DOHH2 (cell line): ENCODE measurements around the gene PLPP3.

Source experiments
- H3F3A ChIP-seq: fragments of 200-600 bp; sonication (generic), shearing (Covaris generic); 2 replicates; pipeline ENCODE4 v1.6.0; 2016; ENCODE audit warnings: antibody characterized with exemption, mild to moderate bottlenecking; ENCODE audit not compliant: control insufficient read depth, insufficient read depth
- H3K27ac ChIP-seq: fragments of 200-600 bp; sonication (generic); 2 replicates; pipeline ENCODE4 v1.5.1; 2014; ENCODE audit warnings: low read depth, mild to moderate bottlenecking, low read length, moderate library complexity
- H3K27me3 ChIP-seq: fragments of 200-600 bp; sonication (generic); 2 replicates; pipeline ENCODE4 v1.6.1; 2014; ENCODE audit warnings: mild to moderate bottlenecking, low read length, mixed read lengths; ENCODE audit not compliant: control insufficient read depth
- H3K36me3 ChIP-seq: fragments of 200-600 bp; sonication (generic); 2 replicates; pipeline ENCODE4 v1.6.1; 2014; ENCODE audit warnings: mild to moderate bottlenecking, low read length, moderate library complexity, mixed read lengths; ENCODE audit not compliant: control insufficient read depth
- H3K4me1 ChIP-seq: fragments of 200-600 bp; sonication (generic); 2 replicates; pipeline ENCODE4 v1.6.1; 2014; ENCODE audit warnings: mild to moderate bottlenecking, low read length, mixed read lengths; ENCODE audit not compliant: control insufficient read depth
- H3K4me2 ChIP-seq: fragments of 200-600 bp; sonication (generic); 2 replicates; pipeline ENCODE4 v1.6.0; 2014; ENCODE audit warnings: mild to moderate bottlenecking, low read length, moderate library complexity
- H3K4me3 ChIP-seq: fragments of 200-600 bp; sonication (generic); 2 replicates; pipeline ENCODE4 v1.5.1; 2014; ENCODE audit warnings: mild to moderate bottlenecking, low read length, mixed read lengths
- H3K79me2 ChIP-seq: fragments of 200-600 bp; sonication (generic); 2 replicates; pipeline ENCODE4 v1.6.1; 2014; ENCODE audit warnings: mild to moderate bottlenecking, low read length, mixed read lengths; ENCODE audit not compliant: control insufficient read depth
- H3K9me2 ChIP-seq: fragments of 200-600 bp; sonication (generic); replicated peaks from 2 replicates; pipeline ENCODE4 v1.6.1; 2014; ENCODE audit warnings: mild to moderate bottlenecking, low read length, mixed read lengths; ENCODE audit not compliant: control insufficient read depth
- H3K9me3 ChIP-seq: fragments of 200-600 bp; sonication (generic); 2 replicates; pipeline ENCODE4 v1.6.1; 2014; ENCODE audit warnings: antibody characterized with exemption, low read length, mixed read lengths; ENCODE audit not compliant: control insufficient read depth, insufficient read depth
- H4K20me1 ChIP-seq: fragments of 200-600 bp; sonication (generic); 2 replicates; pipeline ENCODE4 v1.6.0; 2014; ENCODE audit warnings: low read depth, mild to moderate bottlenecking, antibody characterized with exemption, low read length, moderate library complexity; ENCODE audit not compliant: control insufficient read depth, insufficient read depth
- EZH2phosphoT487 ChIP-seq: fragments of 200-600 bp; sonication (generic); IDR thresholded peaks from 2 replicates; pipeline ENCODE4 v1.6.1; 2017; ENCODE audit warnings: borderline replicate concordance, mild to moderate bottlenecking, antibody characterized with exemption, low read length, moderate library complexity, mixed read lengths
- TF ChIP-seq, protein P1 (sequence below): fragments of 200-600 bp; sonication (generic); IDR thresholded peaks from one replicate; pipeline ENCODE4 v1.5.1; 2014; ENCODE audit warnings: antibody characterized with exemption, mild to moderate bottlenecking, low read depth, low read length; ENCODE audit not compliant: poor library complexity, severe bottlenecking

Gene PLPP3

DNA sequence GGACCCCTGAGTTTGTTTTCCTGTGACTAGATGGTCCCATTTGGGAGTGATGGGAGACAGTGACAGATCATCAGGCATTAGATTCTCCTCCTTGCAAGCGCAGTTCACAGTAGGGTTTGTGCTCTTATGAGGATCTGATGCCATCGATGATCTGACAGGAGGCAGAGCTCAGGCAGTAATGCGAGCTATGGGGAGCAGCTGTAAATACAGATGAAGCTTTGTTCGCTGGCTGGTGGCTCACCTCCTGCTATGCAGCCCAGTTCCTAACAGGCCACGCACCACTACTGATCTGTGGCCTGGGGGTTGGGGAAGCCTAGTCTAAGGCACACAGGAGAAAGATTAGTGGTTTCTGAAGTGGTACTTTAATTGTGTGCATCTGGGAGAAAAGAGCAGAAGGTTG, 7.1 kb upstream of the PLPP3 start:
- no peaks in the 10 kb centered on the region for H3K36me3 ChIP-seq
- TF ChIP-seq, protein P1, sequence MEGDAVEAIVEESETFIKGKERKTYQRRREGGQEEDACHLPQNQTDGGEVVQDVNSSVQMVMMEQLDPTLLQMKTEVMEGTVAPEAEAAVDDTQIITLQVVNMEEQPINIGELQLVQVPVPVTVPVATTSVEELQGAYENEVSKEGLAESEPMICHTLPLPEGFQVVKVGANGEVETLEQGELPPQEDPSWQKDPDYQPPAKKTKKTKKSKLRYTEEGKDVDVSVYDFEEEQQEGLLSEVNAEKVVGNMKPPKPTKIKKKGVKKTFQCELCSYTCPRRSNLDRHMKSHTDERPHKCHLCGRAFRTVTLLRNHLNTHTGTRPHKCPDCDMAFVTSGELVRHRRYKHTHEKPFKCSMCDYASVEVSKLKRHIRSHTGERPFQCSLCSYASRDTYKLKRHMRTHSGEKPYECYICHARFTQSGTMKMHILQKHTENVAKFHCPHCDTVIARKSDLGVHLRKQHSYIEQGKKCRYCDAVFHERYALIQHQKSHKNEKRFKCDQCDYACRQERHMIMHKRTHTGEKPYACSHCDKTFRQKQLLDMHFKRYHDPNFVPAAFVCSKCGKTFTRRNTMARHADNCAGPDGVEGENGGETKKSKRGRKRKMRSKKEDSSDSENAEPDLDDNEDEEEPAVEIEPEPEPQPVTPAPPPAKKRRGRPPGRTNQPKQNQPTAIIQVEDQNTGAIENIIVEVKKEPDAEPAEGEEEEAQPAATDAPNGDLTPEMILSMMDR, result no peak
- no peak for TF ChIP-seq EZH2phosphoT487

DNA sequence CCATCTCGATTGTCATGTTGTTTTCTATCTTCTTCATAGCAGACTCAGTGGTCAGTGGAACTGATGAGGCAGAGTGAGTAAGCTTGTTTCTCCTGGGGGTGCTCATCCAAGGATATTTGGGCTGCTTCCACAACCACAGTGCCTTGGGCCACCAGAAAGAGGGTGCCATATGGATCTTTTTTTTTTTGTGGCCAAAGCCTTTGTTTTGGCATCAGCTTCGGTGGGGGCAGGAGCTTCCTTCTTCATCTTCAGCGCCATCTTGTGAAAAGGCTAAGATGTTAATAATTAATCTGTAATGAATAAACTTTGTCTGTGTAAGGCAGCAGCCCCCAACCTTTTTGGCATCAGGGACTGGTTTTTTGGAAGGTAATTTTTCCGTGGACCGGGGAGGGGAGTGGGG, 6.6 kb upstream of the PLPP3 start:
- no peak overlapping the region for H3K4me2 ChIP-seq
- H3K9me3 ChIP-seq, result no peaks in the 10 kb centered on the region
- H3K27me3 ChIP-seq, result no peaks in the 10 kb centered on the region; the same call in 1 of the 2 replicates
- no peaks in the 10 kb centered on the region for H3K4me1 ChIP-seq
- H3K27ac ChIP-seq, result no peak overlapping the region
- H4K20me1 ChIP-seq, result no peaks in the 10 kb centered on the region
- H3K9me2 ChIP-seq, result no peaks in the 10 kb centered on the region
- H3K36me3 ChIP-seq, result no peaks in the 10 kb centered on the region
- no peak overlapping the region for H3K4me3 ChIP-seq
- H3F3A ChIP-seq, result no peaks in the 10 kb centered on the region
- no peaks in the 10 kb centered on the region for H3K79me2 ChIP-seq
- TF ChIP-seq, protein P1, result no peak
- TF ChIP-seq EZH2phosphoT487, result no peak

More for the DNA sequence above, 7.1 kb upstream of the PLPP3 start:
- no peaks in the 10 kb centered on the region for H3F3A ChIP-seq
- H3K27me3 ChIP-seq, result no peaks in the 10 kb centered on the region; the same call in 1 of the 2 replicates
- H3K79me2 ChIP-seq, result no peaks in the 10 kb centered on the region
- H3K4me2 ChIP-seq, result no peak overlapping the region
- no peaks in the 10 kb centered on the region for H4K20me1 ChIP-seq
- H3K4me3 ChIP-seq, result no peak overlapping the region
- H3K9me3 ChIP-seq, result no peaks in the 10 kb centered on the region
- H3K4me1 ChIP-seq, result no peaks in the 10 kb centered on the region
- no peak overlapping the region for H3K27ac ChIP-seq
- H3K9me2 ChIP-seq, result no peaks in the 10 kb centered on the region

DNA sequence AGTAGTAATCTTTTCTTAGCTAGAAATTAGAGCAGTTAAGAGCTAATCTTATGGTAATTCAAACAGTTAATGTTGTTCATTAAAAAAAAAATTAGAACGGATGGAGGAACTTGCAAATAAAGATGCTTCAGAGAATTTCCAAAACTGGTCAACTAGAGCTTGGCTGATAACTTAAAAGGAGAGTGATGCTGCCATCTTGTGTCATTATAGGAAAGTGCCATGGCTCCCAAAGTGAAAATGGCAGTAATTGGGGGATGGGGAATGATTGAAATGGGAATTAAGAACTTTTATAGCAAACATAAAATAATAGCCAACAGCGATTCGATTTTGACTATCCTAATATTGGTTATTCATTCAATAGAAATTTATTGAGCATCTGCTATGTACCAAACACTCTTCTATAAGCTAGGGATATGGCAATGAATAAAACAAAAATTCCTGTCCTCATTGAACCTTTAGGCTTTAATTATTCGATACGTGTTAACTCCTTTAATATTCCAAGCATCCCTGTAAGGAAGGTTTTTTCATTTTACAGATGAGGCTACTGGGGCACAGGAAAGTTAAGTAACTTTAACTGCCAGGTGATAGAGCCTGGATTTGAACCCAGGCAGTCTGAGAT, 5.7 kb upstream of the PLPP3 start:
- Histone ChIP-seq H3K36me3 (no peaks in the 10 kb centered on the region), H4K20me1 (no peaks in the 10 kb centered on the region), H3K4me2 (no peak overlapping the region), H3K9me3 (no peaks in the 10 kb centered on the region), H3F3A (no peaks in the 10 kb centered on the region), H3K27me3 (peaks cover under 1% of the 10 kb centered on the region), H3K79me2 (no peaks in the 10 kb centered on the region), H3K4me1 (no peaks in the 10 kb centered on the region), H3K27ac (no peak overlapping the region), H3K9me2 (no peaks in the 10 kb centered on the region), H3K4me3 (no peak overlapping the region)
- TF ChIP-seq, protein P1, result peak; percentile 77
- no peak for TF ChIP-seq EZH2phosphoT487
